ENCODE measurements around the gene CRYL1. TPM values are rescaled to one million over a fixed set of nuclear protein-coding genes. Genes with fewer than 3 reads are reported as not detected.

CRYL1 gene
- total and polyA plus RNA-seq, 2 of the 4 experiments (the other 2 are of a cell fraction), result 11.7 to 16.4 TPM

DNA sequence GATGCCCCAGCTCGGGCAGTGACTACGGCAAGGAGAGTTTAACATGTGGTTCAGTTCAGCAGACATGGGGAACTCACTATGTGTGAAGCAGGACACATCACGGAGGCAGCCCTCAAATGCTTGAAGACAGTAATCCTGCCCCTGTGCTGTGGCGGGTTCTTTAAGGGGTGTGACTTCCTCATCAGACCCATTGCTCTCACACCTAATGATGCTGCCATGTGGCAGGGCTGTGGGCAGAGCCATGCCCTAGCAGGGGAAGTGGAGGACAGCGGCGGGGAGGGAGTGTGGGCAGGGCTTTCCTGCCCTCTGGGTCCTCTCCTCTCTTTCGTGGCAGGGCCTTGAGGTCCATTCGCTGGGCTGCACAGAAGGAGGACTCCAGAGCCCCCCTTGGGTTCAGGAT is 162.5 kb downstream of the CRYL1 start:
- Histone ChIP-seq H2AFZ (replicated peaks; ENCODE audit: low read length, poor library complexity) (no peak overlapping the region), H3K4me1 (ENCODE audit: control insufficient read depth, insufficient read depth, low read length) (peaks cover 5% of the 10 kb centered on the region), H2BK5ac (ENCODE audit: low read depth, low read length, poor library complexity, severe bottlenecking) (no peak overlapping the region), H3K56ac (ENCODE audit: extremely low read depth, insufficient read depth, low read length) (no peak overlapping the region), H3K4me3 (ENCODE audit: insufficient read depth, low read depth, low read length) (no peak overlapping the region), H3K23ac (ENCODE audit: low read depth, low read length) (no peak overlapping the region), H3K79me1 (ENCODE audit: low read depth in 1 of 2, low read length in 2 of 2) (no peaks in the 10 kb centered on the region), H2AK5ac (ENCODE audit: low read depth, low read length) (0 out of 2 replicates have a peak overlapping the region, but pooled peaks have one; percentile 2), H4K8ac (ENCODE audit: low read depth in 2 of 2, low read length in 2 of 2) (no peak overlapping the region), H3K27ac (ENCODE audit: insufficient read depth, low read length) (no peak overlapping the region), H2AK9ac (replicated peaks; ENCODE audit: low read depth, low read length, poor library complexity) (peak overlapping the region; percentile 44), H3K9me1 (ENCODE audit: insufficient read depth, low read length) (peaks cover 16% of the 10 kb centered on the region), H2BK120ac (ENCODE audit: low read depth, low read length) (no peak overlapping the region), H3K14ac (replicated peaks; ENCODE audit: low read depth, low read length) (no peak overlapping the region), H4K5ac (ENCODE audit: low read depth, low read length) (no peak overlapping the region), H3K18ac (ENCODE audit: low read depth, low read length) (no peak overlapping the region), H3K4ac (ENCODE audit: low read depth, low read length) (no peak overlapping the region), H4K20me1 (ENCODE audit: insufficient read depth, low read length) (no peaks in the 10 kb centered on the region), H4K91ac (ENCODE audit: insufficient read depth, low read depth, low read length) (no peak overlapping the region), H3K4me2 (ENCODE audit: low read depth, low read length) (no peak overlapping the region), H3K36me3 (ENCODE audit: control insufficient read depth, insufficient read depth, low read length) (no peaks in the 10 kb centered on the region), H3K9me3 (ENCODE audit: control insufficient read depth, insufficient read depth, low read length) (no peaks in the 10 kb centered on the region), H3K9ac (ENCODE audit: low read depth, low read length) (no peak overlapping the region), H2BK15ac (ENCODE audit: low read depth, low read length) (no peak overlapping the region), H3K27me3 (ENCODE audit: control insufficient read depth, insufficient read depth, low read length) (peaks cover 6% of the 10 kb centered on the region), H2BK20ac (ENCODE audit: low read depth, low read length) (no peak overlapping the region)
- TF ChIP-seq NFE2L2 (IDR thresholded peaks at IDR 0.05; ENCODE audit: low read depth, low read length), result no peak
- TF ChIP-seq, protein P1, sequence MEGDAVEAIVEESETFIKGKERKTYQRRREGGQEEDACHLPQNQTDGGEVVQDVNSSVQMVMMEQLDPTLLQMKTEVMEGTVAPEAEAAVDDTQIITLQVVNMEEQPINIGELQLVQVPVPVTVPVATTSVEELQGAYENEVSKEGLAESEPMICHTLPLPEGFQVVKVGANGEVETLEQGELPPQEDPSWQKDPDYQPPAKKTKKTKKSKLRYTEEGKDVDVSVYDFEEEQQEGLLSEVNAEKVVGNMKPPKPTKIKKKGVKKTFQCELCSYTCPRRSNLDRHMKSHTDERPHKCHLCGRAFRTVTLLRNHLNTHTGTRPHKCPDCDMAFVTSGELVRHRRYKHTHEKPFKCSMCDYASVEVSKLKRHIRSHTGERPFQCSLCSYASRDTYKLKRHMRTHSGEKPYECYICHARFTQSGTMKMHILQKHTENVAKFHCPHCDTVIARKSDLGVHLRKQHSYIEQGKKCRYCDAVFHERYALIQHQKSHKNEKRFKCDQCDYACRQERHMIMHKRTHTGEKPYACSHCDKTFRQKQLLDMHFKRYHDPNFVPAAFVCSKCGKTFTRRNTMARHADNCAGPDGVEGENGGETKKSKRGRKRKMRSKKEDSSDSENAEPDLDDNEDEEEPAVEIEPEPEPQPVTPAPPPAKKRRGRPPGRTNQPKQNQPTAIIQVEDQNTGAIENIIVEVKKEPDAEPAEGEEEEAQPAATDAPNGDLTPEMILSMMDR (conservative IDR thresholded peaks at IDR 0.05; ENCODE audit: low read depth, low read length), result no peak
- TF ChIP-seq BHLHE40 (IDR thresholded peaks at IDR 0.05; ENCODE audit: low read depth, low read length), result no peak
- no peak for TF ChIP-seq MXI1 (IDR thresholded peaks at IDR 0.05; ENCODE audit: borderline replicate concordance, low read depth, low read length)
- TF ChIP-seq RAD21 (IDR thresholded peaks at IDR 0.05; ENCODE audit: low read length), result no peak
- no peak for TF ChIP-seq RFX5 (IDR thresholded peaks at IDR 0.05; ENCODE audit: low read depth, low read length)
- TF ChIP-seq FOS (IDR thresholded peaks at IDR 0.05; ENCODE audit: low read depth, low read length), result no peak
- TF ChIP-seq POLR2A (IDR thresholded peaks at IDR 0.05; ENCODE audit: low read depth, low read length), result no peak
- no peak for TF ChIP-seq MAZ (IDR thresholded peaks at IDR 0.05; ENCODE audit: borderline replicate concordance, low read depth, low read length)
- TF ChIP-seq MAFK (IDR thresholded peaks at IDR 0.05; ENCODE audit: low read depth, low read length), result no peak
- dilution Hi-C loops (cut with HindIII; ENCODE audit: low sequenced_read_pairs, unreplicated experiment) (no loop called here), in situ Hi-C loops (cut with MboI; ENCODE audit: low sequenced_read_pairs) (no loop called here), intact Hi-C loops (cut with micrococcal nuclease) (no loop called here)
- 92% methylated on average over 2 of the region's 8 CpGs; no CpG with 5 or more reads in 1 of the 2 experiments for WGBS, 2 experiments (ENCODE audit: extremely low coverage in 2 of 2, insufficient read length in 1 of 2)
- no TSS peak for BruUV-seq (replicated peaks)
- POLR2A ChIA-PET (ENCODE audit: unreplicated experiment), result no interaction called here
- ATAC-seq (ENCODE audit: low read depth) (no peak), DNase-seq (no peak)
- CTCF ChIA-PET, result no interaction called here
